D721Med (cell line): ENCODE results near the gene KLHL17.
"Not testable (repeated sequence)": the region's sequence is repeated elsewhere in the genome, so short reads cannot be mapped to it uniquely, and the experiment has no call there.

Source experiments
- DNase-seq: peaks from one replicate; pipeline ENCODE4 v3.0.0; 2011; ENCODE audit warnings: low spot score; ENCODE audit not compliant: insufficient read length
- FAIRE-seq: peaks from 2 replicates; lab custom pipeline; 2011; peaks lifted over from hg19 to GRCh38; lab: Jason Lieb, UNC
- CTCF ChIP-seq: IDR thresholded peaks from 2 replicates; pipeline ENCODE4 v1.5.1; 2012; ENCODE audit warnings: mild to moderate bottlenecking, control low read depth; ENCODE audit not compliant: insufficient read depth; ENCODE audit errors: missing control alignments

The KLHL17 gene

GRCh38 chr1:1005774-1006304 is 45.5 kb downstream of the KLHL17 start:
- TF ChIP-seq CTCF = no peak
- no peak for DNase-seq
- no peak for FAIRE-seq

- DNase-seq = no peak
- FAIRE-seq = no peak
These were observed 46.1 kb downstream of the KLHL17 start for GRCh38 chr1:1006305-1007159.

GRCh38 chr1:1010131-1010530 is 49.7 kb downstream of the KLHL17 start:
- not testable (repeated sequence) for FAIRE-seq, DNase-seq

More at GRCh38 chr1:1006305-1007159, 46.1 kb downstream of the KLHL17 start:
- TF ChIP-seq CTCF = no peak

GRCh38 chr1:1011396-1011949 is 51.1 kb downstream of the KLHL17 start:
- FAIRE-seq (no peak), DNase-seq (no peak)
- TF ChIP-seq CTCF = no peak

- FAIRE-seq, DNase-seq: not testable (repeated sequence)
These were observed 52.3 kb downstream of the KLHL17 start for GRCh38 chr1:1012736-1013104.

- TF ChIP-seq CTCF = no peak
- DNase-seq (no peak), FAIRE-seq (no peak)
These were observed 52.9 kb downstream of the KLHL17 start, which contains the start of gene ISG15 for GRCh38 chr1:1013105-1013921. Gene ISG15, plus strand, starts transcription at chr1:1013497. Its CDS starts 77 bp downstream, at chr1:1013574.

- no peak for DNase-seq
- no peak for FAIRE-seq
- no peak for TF ChIP-seq CTCF
These were observed 53.7 kb downstream of the KLHL17 start for GRCh38 chr1:1013922-1014648.
